GM23248 (cell line): ENCODE results near the gene PDE1A.

Experiments used
- EZH2 ChIP-seq: fragments of 200-600 bp; sonication (generic); IDR thresholded peaks from 2 replicates; pipeline ENCODE4 v1.6.1; 2018; ENCODE audit warnings: antibody characterized with exemption, mild to moderate bottlenecking; ENCODE audit not compliant: insufficient read depth, poor library complexity, severe bottlenecking
- EZH2phosphoT487 ChIP-seq: fragments of 200-600 bp; sonication (generic); IDR thresholded peaks from 2 replicates; pipeline ENCODE4 v1.6.1; 2018; ENCODE audit warnings: antibody characterized with exemption, moderate library complexity, mild to moderate bottlenecking, low read depth; ENCODE audit not compliant: insufficient read depth

DNA sequence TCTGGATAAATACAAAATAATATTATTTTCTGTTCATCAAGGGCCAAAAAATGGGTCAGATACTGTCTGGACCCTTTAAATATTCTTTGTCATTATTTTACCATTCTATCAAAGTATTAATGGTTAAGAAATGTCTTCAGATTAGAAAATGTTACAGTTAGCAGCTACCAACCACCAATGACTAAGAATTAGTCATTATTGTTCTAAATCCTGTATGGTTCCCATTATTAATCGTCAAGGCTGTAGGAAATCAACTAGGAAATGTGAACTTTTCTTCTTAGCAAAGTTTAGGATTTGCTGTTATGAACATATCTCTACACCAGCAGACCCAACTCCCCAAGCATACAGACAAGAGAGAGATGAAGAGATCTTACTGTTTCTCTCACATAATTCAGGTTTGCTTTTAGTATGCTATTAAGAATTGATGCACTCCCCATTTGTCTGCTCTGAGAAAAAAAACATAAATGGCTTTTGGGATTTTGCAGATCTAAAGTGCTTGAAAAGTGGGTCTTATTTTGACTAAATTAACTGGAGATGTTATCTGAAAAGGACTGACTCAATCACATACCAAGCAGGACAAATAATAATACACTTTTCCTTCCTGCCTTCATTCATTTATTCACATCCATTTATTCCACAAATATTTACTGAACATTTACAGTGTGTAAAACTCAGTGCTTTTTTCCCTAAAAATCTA is 293.5 kb downstream of the PDE1A start:
- TF ChIP-seq EZH2 (no peak), EZH2phosphoT487 (no peak)
